Vagina (tissue), 2 donors: ENCODE data around the gene COA1.

ENCODE experiments used
- CTCF ChIP-seq, 3 experiments: fragments of 450-650 bp in 2 of 3; fragments of 200-600 bp in 1 of 3; sonication (generic) in 1 of 3; IDR thresholded peaks; one replicate each; pipeline ENCODE4 v1.5.1; 2017 to 2019; ENCODE audit warnings: antibody characterized with exemption in 3 of 3, mild to moderate bottlenecking in 2 of 3, moderate library complexity in 2 of 3
- POLR2A ChIP-seq, 2 donors: fragments of 450-650 bp; IDR thresholded peaks; one replicate each; pipeline ENCODE4 v1.6.1; 2017; ENCODE audit warnings: antibody characterized with exemption in 2 of 2, mild to moderate bottlenecking in 2 of 2, moderate library complexity in 2 of 2
- POLR2AphosphoS5 ChIP-seq, 2 donors: sonication (generic); formaldehyde crosslinking; IDR thresholded peaks; one replicate each; pipeline ENCODE4 v1.9.0; 2017; ENCODE audit warnings: antibody characterized with exemption in 2 of 2, mild to moderate bottlenecking in 2 of 2, low read depth in 1 of 2; ENCODE audit not compliant: insufficient read depth in 1 of 2

- TF ChIP-seq POLR2A (IDR thresholded peaks at IDR 0.05), result no peak
- no peak for TF ChIP-seq CTCF (IDR thresholded peaks at IDR 0.05)
- TF ChIP-seq POLR2AphosphoS5 (IDR thresholded peaks at IDR 0.05; ENCODE audit: insufficient read depth in 1 of 2, low read depth in 1 of 2), result no peak
These were observed 39.6 kb upstream of the COA1 start for GRCh38 chr7:43768887-43769272.
